ENCODE results near the gene NDUFV1. TPM values are rescaled to one million over a fixed set of nuclear protein-coding genes. Genes with fewer than 3 reads are reported as not detected.

NDUFV1 gene
- total and polyA plus RNA-seq, 9 of the 15 experiments (the other 6 are each of a cell fraction or from before 2014, with no cell fraction given): 10.8 to 423 (median 209) TPM

DNA sequence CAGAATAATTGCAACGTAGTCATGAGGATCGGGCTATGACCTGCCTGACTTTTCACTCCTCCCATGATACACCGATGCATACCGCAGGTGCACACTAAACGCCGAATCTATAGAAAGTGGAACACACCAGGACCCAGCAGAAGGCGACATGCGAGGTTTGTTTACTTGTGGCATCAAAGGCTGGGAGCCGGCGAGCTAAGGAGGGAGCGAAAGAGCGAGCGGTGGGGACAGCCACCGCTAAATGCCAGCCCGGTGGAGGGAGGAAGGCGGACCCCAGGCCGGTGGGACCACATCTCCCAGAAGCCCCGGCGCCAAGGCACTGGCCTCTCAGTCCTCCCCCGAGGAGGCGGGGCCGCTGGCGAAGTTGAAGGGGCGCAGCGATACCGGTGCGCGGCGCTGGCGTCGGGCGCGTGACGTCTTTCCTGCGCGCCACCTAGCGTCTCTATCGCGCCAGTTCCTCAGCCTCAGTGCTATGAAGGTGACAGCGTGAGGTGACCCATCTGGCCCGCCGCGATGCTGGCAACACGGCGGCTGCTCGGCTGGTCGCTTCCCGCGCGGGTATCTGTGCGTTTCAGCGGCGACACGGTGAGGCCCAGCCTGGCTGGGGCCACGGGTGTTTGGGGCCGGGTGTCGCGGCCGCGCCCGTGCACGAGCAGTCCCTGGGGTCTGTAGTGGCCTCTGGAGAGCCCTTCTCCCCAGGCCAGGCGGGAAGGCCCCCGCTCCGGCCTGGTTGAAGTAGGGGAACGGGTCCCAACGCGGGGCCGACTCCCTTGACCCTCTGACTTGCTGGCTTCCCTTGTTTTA lies at the start of gene NDUFV1 (continued):
- TF ChIP-seq ATF2 (CRISPR knock-in tag; IDR thresholded peaks at IDR 0.05) (no peak), HDAC8 (tag; IDR thresholded peaks at IDR 0.05) (no peak), ARID4B (CRISPR knock-in tag; IDR thresholded peaks at IDR 0.05) (peak; percentile 98), JUNB (CRISPR knock-in tag; conservative IDR thresholded peaks at IDR 0.05) (no peak), POLR3A (IDR thresholded peaks at IDR 0.05; ENCODE audit: borderline replicate concordance, extremely low read depth, insufficient read depth, insufficient read length) (no peak), ERF (CRISPR knock-in tag; IDR thresholded peaks at IDR 0.05) (no peak), NCOA6 (IDR thresholded peaks at IDR 0.05) (no peak)
- TF ChIP-seq, protein P1, sequence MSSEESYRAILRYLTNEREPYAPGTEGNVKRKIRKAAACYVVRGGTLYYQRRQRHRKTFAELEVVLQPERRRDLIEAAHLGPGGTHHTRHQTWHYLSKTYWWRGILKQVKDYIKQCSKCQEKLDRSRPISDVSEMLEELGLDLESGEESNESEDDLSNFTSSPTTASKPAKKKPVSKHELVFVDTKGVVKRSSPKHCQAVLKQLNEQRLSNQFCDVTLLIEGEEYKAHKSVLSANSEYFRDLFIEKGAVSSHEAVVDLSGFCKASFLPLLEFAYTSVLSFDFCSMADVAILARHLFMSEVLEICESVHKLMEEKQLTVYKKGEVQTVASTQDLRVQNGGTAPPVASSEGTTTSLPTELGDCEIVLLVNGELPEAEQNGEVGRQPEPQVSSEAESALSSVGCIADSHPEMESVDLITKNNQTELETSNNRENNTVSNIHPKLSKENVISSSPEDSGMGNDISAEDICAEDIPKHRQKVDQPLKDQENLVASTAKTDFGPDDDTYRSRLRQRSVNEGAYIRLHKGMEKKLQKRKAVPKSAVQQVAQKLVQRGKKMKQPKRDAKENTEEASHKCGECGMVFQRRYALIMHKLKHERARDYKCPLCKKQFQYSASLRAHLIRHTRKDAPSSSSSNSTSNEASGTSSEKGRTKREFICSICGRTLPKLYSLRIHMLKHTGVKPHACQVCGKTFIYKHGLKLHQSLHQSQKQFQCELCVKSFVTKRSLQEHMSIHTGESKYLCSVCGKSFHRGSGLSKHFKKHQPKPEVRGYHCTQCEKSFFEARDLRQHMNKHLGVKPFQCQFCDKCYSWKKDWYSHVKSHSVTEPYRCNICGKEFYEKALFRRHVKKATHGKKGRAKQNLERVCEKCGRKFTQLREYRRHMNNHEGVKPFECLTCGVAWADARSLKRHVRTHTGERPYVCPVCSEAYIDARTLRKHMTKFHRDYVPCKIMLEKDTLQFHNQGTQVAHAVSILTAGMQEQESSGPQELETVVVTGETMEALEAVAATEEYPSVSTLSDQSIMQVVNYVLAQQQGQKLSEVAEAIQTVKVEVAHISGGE (CRISPR knock-in tag; IDR thresholded peaks at IDR 0.05): peak in 1 of 3 experiments; percentile 31; a peak in 1 of 6 replicates
